Fibroblast of lung (primary cell): Measurements from ENCODE around the gene EFHB. TPM values are rescaled to one million over a fixed set of nuclear protein-coding genes. Genes with fewer than 3 reads are reported as not detected.

Experiments used
- DNase-seq, 2 donors: peaks; one replicate each; pipeline versions ENCODE4 v3.0.0 to v3.0.0-alpha.2; 2010; ENCODE audit warnings: low read depth in 2 of 2
- H2AFZ ChIP-seq: 2 replicates; pipeline ENCODE4 v1.5.1; 2012; ENCODE audit warnings: low read length, control low read depth, inconsistent platforms
- H3K27ac ChIP-seq: 2 replicates; pipeline ENCODE4 v1.5.1; 2011; ENCODE audit warnings: low read length, control low read depth; ENCODE audit not compliant: insufficient read depth
- H3K27me3 ChIP-seq: 2 replicates; pipeline ENCODE4 v1.5.1; 2011; ENCODE audit warnings: mild to moderate bottlenecking, low read length; ENCODE audit not compliant: control insufficient read depth, insufficient read depth
- H3K36me3 ChIP-seq: 2 replicates; pipeline ENCODE4 v1.5.1; 2011; ENCODE audit warnings: low read length; ENCODE audit not compliant: control insufficient read depth, insufficient read depth
- H3K4me1 ChIP-seq: 2 replicates; pipeline ENCODE4 v1.5.1; 2011; ENCODE audit warnings: low read length; ENCODE audit not compliant: control insufficient read depth, insufficient read depth; ENCODE audit errors: extremely low read depth
- H3K4me2 ChIP-seq: 2 replicates; pipeline ENCODE4 v1.5.1; 2011; ENCODE audit warnings: low read length, control low read depth; ENCODE audit not compliant: insufficient read depth; ENCODE audit errors: extremely low read depth
- H3K4me3 ChIP-seq, 4 experiments: fragments of 200-600 bp in 1 of 4; sonication (generic) in 1 of 4; replicated peaks in 1 of 4; 2 replicates each; pipeline ENCODE4 v1.5.1; 2011 to 2016; ENCODE audit warnings: low read length in 4 of 4, low read depth in 3 of 4, mild to moderate bottlenecking in 3 of 4, control low read depth in 2 of 4, inconsistent platforms in 1 of 4, mixed read lengths in 1 of 4; ENCODE audit not compliant: insufficient read depth in 1 of 4; ENCODE audit errors: control extremely low read depth in 1 of 4
- H3K79me2 ChIP-seq: 2 replicates; pipeline ENCODE4 v1.5.1; 2012; ENCODE audit warnings: mild to moderate bottlenecking, low read length, inconsistent platforms; ENCODE audit not compliant: control insufficient read depth, insufficient read depth
- H3K9ac ChIP-seq: 2 replicates; pipeline ENCODE4 v1.5.1; 2011; ENCODE audit warnings: mild to moderate bottlenecking, low read length, control low read depth; ENCODE audit not compliant: insufficient read depth
- H3K9me3 ChIP-seq: 2 replicates; pipeline ENCODE4 v1.5.1; 2012; ENCODE audit warnings: low read depth, low read length; ENCODE audit not compliant: control insufficient read depth, insufficient read depth
- H4K20me1 ChIP-seq: 2 replicates; pipeline ENCODE4 v1.5.1; 2011; ENCODE audit warnings: low read length; ENCODE audit not compliant: control insufficient read depth, insufficient read depth; ENCODE audit errors: extremely low read depth
- CTCF ChIP-seq, 2 donors: IDR thresholded peaks in 1 of 2; conservative IDR thresholded peaks in 1 of 2; 1 replicate in 1 of 2; 2 replicates in 1 of 2; pipeline ENCODE4 v1.5.1; 2011 to 2012; ENCODE audit warnings: low read length in 2 of 2, control low read depth in 1 of 2, inconsistent platforms in 1 of 2, low read depth in 1 of 2, mild to moderate bottlenecking in 1 of 2
- EZH2 ChIP-seq: IDR thresholded peaks from 2 replicates; pipeline ENCODE4 v1.5.1; 2012; ENCODE audit warnings: low read length, control low read depth, mild to moderate bottlenecking; ENCODE audit errors: missing control alignments
- polyA plus RNA-seq, 2 donors: library from polyadenylated mRNA; depleted of rRNA in 1 of 2; stranded (reverse) in 1 of 2; unstranded in 1 of 2; fragments of >200 nt; gene quantifications; 2 replicates each; pipeline ENCODE4 v1.2.1, GENCODE V29; 2011 to 2012; ENCODE audit warnings: missing spikeins in 1 of 2
- total RNA-seq: library from RNA; depleted of rRNA; stranded (reverse); fragments of >200 nt; gene quantifications from 2 replicates; pipeline ENCODE4 v1.2.1, GENCODE V29; 2014

Gene EFHB
- total and polyA plus RNA-seq, 2 donors (not counting 1 experiment from before 2014, with no cell fraction given) = 0.43 to 0.83 TPM

GRCh38 chr3:19954676-19955075 lies 20.7 kb upstream of the EFHB start:
- peaks cover 4% of the 10 kb centered on the region for H3K36me3 ChIP-seq
- no peak overlapping the region for H3K9ac ChIP-seq
- no peaks in the 10 kb centered on the region for H3K4me1 ChIP-seq
- H3K4me2 ChIP-seq = no peak overlapping the region
- DNase-seq = no peak
- peaks cover 91% of the 10 kb centered on the region for H3K79me2 ChIP-seq
- no peaks in the 10 kb centered on the region for H4K20me1 ChIP-seq
- TF ChIP-seq EZH2 (no peak), CTCF (conservative IDR thresholded peaks at IDR 0.05 in 1 of 2, IDR thresholded peaks at IDR 0.05 in 1 of 2; ENCODE audit: low read depth in 1 of 2, low read length in 2 of 2) (no peak)
- no peak overlapping the region for H3K27ac ChIP-seq
- no peaks in the 10 kb centered on the region for H3K27me3 ChIP-seq
- no peak overlapping the region for H2AFZ ChIP-seq
- H3K9me3 ChIP-seq = no peaks in the 10 kb centered on the region
- H3K4me3 ChIP-seq = no peak overlapping the region

GRCh38 chr3:19950316-19950715 lies 16.3 kb upstream of the EFHB start:
- no peak for DNase-seq
- no peaks in the 10 kb centered on the region for H3K4me1 ChIP-seq
- no peak overlapping the region for H3K4me2 ChIP-seq
- H3K9me3 ChIP-seq = no peaks in the 10 kb centered on the region
- no peak overlapping the region for H2AFZ ChIP-seq
- H3K4me3 ChIP-seq = no peak overlapping the region
- no peak overlapping the region for H3K9ac ChIP-seq
- TF ChIP-seq EZH2 = no peak
- no peak for TF ChIP-seq CTCF (conservative IDR thresholded peaks at IDR 0.05 in 1 of 2, IDR thresholded peaks at IDR 0.05 in 1 of 2; ENCODE audit: low read depth in 1 of 2, low read length in 2 of 2)
- H4K20me1 ChIP-seq = no peaks in the 10 kb centered on the region
- peaks cover 80% of the 10 kb centered on the region for H3K79me2 ChIP-seq
- H3K27me3 ChIP-seq = no peaks in the 10 kb centered on the region
- H3K36me3 ChIP-seq = peaks cover 4% of the 10 kb centered on the region
- no peak overlapping the region for H3K27ac ChIP-seq

- Histone ChIP-seq H3K9me3 (no peaks in the 10 kb centered on the region), H3K27ac (peak overlapping the region; percentile 98), H2AFZ (no peak overlapping the region), H3K4me3 (peak overlapping the region; percentile 82 to 98 (median 92)), H3K79me2 (peaks cover 59% of the 10 kb centered on the region), H3K4me1 (no peaks in the 10 kb centered on the region), H3K4me2 (peak overlapping the region; percentile 84), H4K20me1 (no peaks in the 10 kb centered on the region), H3K27me3 (no peaks in the 10 kb centered on the region), H3K36me3 (peaks cover 4% of the 10 kb centered on the region), H3K9ac (peak overlapping the region; percentile 98)
- DNase-seq = no peak
- TF ChIP-seq EZH2 (no peak), CTCF (conservative IDR thresholded peaks at IDR 0.05 in 1 of 2, IDR thresholded peaks at IDR 0.05 in 1 of 2; ENCODE audit: low read depth in 1 of 2, low read length in 2 of 2) (no peak)
Measured at GRCh38 chr3:19948226-19948591, 14.2 kb upstream of the EFHB start.
